Choroid plexus epithelial cell (primary cell): ENCODE measurements around the gene BDNF.
A peak's percentile ranks its signal among the peaks of the same experiment; 100 is the strongest.

Experiments used
- DNase-seq: peaks from one replicate; pipeline ENCODE4 v3.0.0-alpha.2; 2010; ENCODE audit warnings: low read depth
- H3K4me3 ChIP-seq: 2 replicates; pipeline ENCODE4 v1.5.1; 2011; ENCODE audit warnings: low read depth, mild to moderate bottlenecking, control low read depth, low read length, moderate library complexity
- TF ChIP-seq, protein P1 (sequence below): conservative IDR thresholded peaks from 2 replicates; pipeline ENCODE4 v1.5.1; 2011; ENCODE audit warnings: low read depth, mild to moderate bottlenecking, control low read depth, inconsistent platforms, low read length, moderate library complexity

The BDNF gene

DNA sequence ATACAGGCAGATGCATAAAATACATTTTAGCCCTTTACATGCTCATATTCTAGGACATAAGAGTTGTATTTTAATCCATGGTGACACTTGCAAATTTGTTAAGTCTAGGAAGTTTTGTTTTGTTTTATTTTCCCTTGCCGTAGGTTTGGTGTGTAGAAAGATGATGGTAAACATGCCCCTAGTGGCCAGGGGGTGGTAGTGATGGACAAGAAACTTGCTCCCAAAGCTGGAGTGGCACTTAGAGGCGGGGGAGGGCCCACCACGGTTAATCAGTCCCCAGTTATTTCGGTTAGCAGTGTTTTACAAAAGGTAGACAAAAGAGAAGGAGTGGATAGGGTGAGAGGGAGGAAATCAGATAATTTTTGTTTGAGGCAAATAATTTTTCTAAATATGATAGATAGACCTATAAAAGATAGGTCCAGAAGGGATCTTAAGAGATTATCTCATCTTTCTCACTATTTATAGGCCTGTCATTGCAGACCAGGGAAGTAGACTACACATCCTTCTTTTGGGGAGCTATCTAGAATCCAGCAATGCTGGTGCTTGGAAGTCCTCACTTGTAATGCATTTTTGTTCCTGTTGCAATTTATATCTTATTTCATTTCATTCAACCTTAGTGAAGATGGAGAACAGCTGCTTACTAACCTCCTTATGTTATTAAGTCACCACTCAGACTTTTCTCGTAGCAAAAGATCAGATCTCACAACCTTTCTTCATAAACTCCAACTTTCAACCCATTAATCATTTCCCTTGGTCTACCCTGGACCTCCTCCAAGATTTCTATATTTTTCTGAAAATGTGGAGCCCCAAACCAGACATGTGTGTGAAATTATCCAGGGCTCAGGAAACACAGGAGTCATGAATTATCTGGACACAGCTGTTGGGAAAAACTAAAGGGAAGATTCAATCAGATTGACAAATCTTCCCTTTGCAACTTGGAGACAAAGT, 5.9 kb upstream of the BDNF start:
- TF ChIP-seq, protein P1, sequence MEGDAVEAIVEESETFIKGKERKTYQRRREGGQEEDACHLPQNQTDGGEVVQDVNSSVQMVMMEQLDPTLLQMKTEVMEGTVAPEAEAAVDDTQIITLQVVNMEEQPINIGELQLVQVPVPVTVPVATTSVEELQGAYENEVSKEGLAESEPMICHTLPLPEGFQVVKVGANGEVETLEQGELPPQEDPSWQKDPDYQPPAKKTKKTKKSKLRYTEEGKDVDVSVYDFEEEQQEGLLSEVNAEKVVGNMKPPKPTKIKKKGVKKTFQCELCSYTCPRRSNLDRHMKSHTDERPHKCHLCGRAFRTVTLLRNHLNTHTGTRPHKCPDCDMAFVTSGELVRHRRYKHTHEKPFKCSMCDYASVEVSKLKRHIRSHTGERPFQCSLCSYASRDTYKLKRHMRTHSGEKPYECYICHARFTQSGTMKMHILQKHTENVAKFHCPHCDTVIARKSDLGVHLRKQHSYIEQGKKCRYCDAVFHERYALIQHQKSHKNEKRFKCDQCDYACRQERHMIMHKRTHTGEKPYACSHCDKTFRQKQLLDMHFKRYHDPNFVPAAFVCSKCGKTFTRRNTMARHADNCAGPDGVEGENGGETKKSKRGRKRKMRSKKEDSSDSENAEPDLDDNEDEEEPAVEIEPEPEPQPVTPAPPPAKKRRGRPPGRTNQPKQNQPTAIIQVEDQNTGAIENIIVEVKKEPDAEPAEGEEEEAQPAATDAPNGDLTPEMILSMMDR, result peak; percentile 80
- DNase-seq, result peak; percentile 52
- no peak overlapping the region for H3K4me3 ChIP-seq

DNA sequence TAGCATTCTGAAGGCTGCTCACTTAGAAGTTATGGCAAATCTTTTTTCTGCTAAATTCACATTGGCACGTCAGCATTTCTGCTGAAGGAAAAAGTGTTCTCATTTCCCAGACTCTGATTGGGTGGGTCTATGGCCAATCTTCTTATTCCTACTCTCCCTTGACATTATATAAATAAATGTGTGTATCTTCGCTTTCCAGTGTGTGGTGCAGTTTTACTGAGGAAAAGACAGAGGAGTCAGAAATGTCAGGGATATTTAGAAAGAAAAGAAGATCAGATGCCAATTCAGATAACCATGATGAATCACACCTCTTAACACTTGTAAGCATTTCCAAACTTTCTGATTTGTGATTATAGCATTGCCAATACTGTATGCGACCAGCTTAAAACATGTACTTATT, 3.2 kb upstream of the BDNF start:
- TF ChIP-seq, protein P1, result peak; percentile 29
- H3K4me3 ChIP-seq, result no peak overlapping the region
- DNase-seq, result peak; percentile 82

DNA sequence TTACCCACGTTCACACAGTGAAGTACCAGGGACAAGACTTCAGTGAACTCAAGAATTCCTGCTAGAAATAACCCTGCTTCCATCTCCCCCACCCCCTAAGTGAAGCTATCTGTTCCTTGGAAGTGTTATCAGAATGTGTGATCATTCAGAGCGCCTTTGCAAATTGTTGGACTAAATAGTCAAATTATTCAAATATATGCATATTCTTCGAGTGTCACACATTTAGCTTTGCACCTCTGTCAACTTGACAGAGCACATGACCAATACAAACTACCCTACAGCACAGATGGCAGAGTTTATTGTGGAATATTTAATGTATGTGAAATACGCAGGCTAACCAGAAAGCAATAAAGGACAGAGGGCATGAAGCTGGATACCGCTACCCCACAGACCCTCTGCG, 2.6 kb upstream of the BDNF start:
- no peak for DNase-seq
- TF ChIP-seq, protein P1, result no peak
- H3K4me3 ChIP-seq, result no peak overlapping the region

DNA sequence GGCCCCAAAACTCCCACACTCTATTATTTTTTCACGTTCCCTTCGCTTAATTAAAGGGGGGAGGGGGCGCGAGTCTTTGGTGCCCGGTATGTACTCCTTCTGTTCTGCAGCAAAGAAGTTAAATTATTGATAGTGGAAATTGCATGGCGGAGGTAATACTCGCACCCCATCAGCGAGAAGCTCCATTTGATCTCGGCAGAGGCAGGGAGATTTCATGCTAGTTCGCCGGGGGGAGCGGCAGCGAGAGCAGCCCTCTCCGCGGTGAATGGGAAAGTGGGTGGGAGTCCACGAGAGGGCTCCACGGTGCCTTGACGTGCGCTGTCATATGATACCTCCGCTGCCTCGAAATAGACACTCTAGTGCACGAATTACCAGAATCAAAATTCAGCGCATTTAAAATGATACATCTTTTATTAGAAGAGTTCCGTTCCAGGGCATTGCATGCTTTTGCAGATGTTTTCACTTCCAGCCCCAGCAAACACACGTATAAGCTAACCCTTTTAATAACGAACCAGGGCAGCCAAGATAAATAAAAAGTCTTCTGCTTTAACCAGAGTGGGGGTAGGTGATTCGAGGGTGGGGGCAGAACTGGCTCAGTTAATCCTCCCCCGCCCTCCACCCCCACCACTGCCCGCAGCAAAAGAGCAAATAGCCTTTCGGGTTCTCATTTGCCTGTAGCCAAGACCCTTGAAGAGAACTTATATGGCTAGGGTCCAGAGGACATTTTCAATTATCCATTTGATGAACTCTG, 1.3 kb upstream of the BDNF start:
- TF ChIP-seq, protein P1, result peak; percentile 53
- peak; percentile 81 for DNase-seq
- H3K4me3 ChIP-seq, result peak overlapping the region; percentile 74

DNA sequence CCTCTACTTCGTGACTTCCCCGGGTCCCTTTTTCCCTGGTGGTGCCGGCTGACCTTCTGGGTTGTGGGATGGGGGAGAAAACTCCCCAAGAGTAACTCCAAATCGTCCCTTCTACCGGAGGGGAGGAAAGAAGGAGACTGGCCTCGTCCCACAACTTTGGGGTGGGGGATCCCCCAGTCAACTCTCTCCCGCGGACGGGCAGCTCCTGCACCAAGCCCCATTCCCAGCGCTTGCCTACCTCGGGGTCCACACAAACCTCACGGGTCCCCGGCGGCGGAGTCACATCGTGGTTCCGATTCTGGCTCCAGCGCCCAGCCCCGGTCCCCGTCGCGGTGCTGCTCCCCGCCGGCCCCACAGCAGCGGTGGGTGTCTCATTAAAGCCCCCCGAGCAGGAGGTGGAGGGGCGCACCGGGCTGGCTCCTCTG, 317 bp downstream of the BDNF start:
- H3K4me3 ChIP-seq, result peak overlapping the region; percentile 74
- TF ChIP-seq, protein P1, result no peak
- DNase-seq, result no peak

DNA sequence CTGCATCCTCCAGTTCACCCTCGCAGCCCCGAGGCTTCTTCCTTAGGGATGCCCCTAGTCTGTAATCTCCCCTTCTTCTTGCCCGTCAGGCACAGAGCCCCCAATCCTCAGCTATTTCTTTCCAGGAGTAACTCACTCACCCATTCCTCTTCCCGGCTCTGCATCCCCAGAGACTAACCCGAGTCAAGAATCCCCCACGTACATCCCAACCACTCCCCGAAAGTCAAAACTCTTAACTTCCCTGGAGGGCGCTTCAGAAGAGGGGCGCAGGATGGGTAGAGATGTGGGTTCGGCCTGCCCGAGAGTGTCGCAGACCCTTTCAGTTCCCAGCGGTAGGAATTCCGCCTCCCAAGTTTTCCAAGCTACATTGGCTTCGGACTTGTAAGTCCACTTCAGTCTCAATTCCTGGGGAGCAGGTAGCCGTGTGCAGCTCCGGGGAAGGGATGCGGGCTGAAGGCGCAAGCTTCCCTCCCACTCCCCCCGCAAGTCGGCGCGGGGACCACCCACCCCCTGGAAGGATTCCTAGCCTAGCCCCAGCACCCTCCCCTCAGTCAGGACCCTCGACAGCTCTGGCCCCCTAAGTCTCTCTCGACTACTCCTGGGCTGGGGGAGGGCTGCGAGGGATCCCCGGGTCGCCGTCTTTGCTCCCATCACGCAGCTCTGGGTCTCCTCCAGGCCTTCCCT, 871 bp downstream of the BDNF start:
- H3K4me3 ChIP-seq, result peak overlapping the region; percentile 74
- DNase-seq, result peak; percentile 56
- TF ChIP-seq, protein P1, result no peak
